Right kidney (tissue), 1 donor: ENCODE measurements around the gene RAD51C.
"Not testable (repeated sequence)": the region's sequence is repeated elsewhere in the genome, so short reads cannot be mapped to it uniquely, and the experiment has no call there.

Source experiments
- DNase-seq: peaks from one replicate; pipeline ENCODE4 v3.0.0-alpha.2; 2016

Gene RAD51C

DNA sequence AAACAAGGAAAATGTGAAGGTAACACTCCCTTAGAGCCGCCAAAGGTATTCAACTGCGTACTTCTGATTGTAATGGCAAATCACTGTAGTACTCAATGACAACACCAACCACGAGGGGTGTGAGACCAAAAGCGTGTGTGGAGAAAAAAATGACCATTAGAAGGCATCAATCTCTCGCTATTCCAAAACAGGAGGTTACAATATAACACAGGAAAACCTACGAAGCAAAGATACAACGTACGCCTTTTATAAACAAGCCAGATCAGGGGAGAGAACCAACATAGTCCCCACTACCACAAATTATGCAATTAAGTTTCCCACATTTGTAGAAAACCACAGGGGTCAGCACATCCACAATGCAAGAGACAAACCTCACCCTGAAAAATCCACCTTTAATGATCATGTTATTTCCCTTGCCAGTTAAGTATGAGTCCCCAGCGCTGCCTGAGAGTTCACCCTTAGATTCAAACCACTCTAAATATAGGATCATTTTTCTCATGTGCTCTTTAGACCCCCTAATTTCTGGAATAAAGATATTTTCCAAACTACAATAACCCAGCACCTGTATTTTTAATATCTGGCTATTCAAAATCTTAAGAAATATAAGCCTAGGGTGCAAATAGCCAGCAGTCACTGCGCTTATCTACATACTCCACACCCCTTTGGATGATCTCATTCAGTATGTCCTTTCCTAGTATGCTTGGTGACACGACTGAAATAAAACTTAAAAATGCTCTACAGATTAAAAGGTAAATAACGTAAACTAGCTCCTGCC, 13.0 kb upstream of the RAD51C start:
- DNase-seq = no peak

DNA sequence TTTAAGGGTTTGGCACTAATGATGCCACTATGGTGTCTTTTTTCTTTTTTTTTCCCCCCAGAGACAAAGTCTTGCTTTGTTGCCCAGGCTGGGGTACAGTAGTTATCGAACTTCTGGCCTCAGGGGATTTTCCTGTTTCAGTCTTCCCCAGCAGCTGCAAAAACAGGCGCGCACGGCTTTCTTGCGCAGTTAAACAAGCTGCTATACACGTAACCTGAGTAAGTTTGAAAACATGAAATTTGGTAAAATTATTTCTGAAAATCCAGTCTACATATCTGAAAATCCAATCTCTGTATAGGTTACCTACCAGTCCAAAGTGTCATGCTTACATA, 12.4 kb upstream of the RAD51C start:
- no peak for DNase-seq

DNA sequence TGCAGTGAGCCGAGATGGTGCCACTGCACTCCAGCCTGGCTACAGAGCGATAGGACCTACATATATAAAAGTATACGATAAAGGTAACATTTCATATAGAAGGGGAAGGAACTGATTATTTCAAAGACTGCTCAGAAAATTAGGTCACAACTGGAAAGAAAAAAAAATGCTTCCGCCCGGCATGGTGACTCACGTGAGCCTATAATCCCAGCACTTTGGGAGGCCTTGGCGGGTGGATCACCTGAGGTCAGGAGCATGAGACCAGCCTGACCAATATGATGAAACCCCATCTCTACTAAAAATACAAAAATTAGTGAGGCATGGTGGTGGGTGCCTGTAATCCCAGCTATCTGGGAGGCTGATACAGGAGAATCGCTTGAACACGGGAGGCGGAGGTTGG, 8.4 kb upstream of the RAD51C start:
- DNase-seq = no peak

DNA sequence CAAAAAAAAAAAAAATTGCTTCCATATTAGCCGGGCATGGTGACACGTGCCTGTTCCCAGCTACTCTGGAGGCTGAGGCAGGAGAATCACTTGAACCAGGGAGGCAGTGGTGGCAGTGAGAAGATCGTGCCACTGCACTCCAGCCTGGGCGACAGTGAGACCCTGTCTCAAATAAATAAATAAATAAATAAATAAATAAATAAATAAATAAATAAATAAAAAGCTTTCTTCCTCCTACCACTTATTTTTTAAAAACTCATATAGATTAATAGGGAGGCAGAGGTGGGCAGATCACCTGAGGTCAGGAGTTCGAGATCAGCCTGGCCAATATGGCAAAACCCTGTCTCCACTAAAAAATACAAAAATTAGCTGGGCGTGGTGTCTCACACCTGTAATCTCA, 7.9 kb upstream of the RAD51C start:
- DNase-seq = not testable (repeated sequence)

DNA sequence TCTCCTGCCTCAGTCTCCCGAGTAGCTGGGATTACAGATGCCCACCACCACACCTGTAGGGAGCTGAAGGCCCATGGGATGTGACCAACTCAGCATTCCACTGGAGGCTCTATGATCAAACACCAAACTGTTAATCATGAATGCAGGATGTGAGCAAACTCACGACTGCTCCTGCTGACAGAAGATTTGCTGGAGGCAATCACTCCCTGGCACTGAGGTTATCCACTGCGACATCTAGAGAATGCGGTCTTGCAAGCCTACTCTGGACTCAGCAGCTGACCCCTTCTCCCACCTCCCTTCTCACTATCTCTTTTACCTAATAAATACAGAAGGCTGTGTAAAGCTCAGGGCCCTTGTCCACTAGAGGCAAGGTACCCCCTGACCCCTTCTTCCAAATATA, 5.4 kb upstream of the RAD51C start:
- DNase-seq = no peak

DNA sequence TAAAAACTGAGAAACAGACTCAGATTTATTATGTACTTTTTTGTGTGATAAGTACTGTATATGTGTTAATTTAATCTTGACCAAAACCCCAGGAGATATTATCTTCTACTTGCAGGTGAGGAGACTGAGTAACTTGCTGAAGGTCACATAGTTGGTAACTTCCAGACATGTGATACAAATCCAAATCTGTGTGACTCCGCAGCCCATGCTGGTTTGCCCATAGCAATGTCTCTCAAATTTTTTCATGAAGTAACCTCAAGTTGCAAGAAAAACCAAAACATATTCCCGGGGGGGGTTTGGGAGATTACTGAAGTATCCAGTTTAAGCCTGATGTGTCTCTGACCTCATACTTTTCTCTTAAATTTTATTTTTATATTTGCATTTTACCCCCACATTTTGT, 3.9 kb upstream of the RAD51C start:
- DNase-seq = no peak

DNA sequence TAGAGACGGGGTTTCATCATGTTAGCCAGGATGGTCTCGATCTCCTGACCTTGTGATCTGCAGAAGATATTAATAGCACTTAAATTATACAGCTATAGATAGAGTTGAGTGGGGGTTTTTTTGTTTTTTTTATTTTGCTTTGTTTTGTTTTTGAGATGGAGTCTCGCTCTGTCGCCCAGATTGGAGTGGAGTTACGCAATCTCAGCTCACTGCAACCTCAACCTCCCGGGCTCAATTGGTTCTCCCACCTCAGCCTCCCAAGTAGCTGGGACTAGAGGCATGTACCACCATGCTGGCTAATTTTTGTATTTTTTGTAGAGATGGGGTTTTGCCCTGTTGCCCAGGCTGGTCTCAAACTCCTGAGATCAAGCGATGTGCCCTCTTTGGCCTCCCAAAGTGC, 2.4 kb upstream of the RAD51C start:
- DNase-seq = not testable (repeated sequence)

DNA sequence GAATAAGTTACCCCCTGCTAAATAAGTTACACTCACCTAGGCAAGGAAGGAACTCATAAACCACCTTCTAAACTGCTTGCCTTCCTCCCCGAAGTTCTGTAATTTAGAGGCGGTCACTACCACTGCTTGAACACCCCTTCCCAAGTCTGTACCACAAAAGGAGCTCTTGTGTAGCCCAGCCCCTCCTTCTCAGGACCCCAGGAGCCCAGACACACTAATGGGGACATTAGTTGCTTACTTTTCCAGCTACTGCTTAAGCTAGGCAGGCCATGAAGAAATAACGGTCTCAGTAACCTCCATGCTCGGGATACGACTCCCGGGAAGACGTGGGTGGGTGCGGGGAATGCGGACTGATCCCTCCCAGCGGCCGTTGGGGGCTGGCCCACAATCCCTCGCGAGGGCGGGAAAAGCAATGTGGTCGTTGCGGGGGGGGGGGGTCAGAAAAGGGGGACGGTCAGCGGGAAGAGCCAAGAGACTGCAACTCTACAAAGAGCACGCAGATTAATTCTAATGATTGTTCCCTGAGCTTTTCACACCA, 632 bp upstream of the RAD51C start, which contains the start of gene TEX14:
TSS of gene TEX14 (minus strand) at position 345 of the 538 bp plus-strand sequence. CDS start 40,044 bp downstream, outside the sequence.
- DNase-seq = no peak

DNA sequence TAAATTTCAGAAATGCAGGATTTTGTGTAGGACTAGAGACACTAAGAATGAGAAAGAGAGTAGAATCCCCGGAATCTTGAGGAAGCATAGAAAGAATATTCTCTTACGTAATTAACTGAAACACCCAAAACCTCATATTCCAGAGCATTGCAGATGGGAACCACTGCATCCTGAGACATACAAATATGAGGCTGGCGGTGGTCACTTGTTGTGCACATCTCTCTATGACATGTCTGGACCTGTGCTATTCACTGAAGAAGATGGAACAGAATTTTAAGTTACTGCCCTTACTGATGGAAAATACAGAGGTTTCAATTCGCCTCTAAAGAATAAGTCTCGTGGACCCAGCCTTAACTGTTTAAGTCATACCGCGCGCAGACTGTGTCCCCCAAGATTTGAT, 806 bp downstream of the RAD51C start:
- no peak for DNase-seq

DNA sequence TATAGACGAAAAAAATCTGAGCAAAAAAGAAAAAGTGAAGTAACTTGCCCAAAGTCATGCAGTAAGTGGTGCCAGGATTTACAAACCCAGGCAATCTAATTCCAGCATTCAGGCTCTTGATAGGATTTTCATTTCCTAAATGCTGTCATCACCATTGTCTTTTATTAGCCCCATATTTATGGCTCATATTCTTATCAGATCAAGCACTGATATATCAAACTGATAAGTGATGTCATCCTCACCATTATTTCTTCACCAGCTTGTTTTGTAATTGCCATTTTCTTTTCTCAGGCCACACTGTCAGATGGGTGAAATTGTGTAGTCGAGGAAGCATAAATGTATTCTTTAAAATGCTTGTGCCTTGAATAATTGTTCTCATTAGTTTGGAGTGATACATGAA, 1.3 kb downstream of the RAD51C start:
- DNase-seq = no peak

DNA sequence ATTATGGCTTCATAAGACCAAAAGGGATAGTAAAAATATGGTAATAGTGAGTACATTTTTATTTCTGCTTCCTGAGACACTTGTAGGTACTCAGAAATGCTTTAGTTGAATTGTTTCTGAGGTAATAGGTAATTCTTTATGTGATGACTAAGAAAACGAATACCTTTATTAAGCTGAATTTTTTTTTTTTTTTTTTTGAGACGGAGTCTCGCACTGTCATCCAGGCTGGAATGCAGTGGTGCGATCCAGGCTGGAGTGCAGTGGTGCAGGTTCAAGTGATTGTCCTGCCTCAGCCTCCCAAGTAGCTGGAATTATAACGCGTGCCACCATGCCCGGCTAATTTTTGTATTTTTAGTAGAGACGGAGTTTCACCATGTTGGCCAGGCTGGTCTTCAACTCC, 1.9 kb downstream of the RAD51C start:
- DNase-seq = no peak

DNA sequence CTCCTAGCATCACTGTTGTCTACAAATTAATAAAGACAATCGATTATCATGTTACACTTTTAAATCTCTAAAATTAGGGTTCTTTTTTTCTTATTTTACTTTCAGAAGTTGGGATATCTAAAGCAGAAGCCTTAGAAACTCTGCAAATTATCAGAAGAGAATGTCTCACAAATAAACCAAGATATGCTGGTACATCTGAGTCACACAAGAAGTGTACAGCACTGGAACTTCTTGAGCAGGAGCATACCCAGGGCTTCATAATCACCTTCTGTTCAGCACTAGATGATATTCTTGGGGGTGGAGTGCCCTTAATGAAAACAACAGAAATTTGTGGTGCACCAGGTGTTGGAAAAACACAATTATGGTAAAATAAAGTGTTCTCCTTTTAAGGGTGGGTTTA, 2.4 kb downstream of the RAD51C start:
- no peak for DNase-seq

DNA sequence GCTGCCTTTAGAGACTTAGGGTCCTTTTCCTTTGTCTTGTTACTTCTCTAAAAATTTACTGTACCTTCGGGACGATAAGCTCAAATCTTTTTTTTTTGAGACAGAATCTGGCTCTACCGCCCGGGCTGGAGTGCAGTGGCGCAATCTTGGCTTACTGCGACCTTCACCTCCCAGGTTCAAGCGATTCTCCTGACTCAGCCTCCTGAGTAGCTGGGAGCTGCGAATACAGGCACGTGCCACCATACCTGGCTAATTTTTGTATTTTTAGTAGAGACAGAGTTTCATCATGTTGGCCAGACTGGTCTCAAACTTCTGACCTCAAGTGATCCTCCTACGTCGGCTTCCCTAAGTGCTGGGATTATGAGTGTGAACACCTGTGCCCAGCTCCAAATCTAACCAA, 7.4 kb downstream of the RAD51C start:
- DNase-seq = no peak

DNA sequence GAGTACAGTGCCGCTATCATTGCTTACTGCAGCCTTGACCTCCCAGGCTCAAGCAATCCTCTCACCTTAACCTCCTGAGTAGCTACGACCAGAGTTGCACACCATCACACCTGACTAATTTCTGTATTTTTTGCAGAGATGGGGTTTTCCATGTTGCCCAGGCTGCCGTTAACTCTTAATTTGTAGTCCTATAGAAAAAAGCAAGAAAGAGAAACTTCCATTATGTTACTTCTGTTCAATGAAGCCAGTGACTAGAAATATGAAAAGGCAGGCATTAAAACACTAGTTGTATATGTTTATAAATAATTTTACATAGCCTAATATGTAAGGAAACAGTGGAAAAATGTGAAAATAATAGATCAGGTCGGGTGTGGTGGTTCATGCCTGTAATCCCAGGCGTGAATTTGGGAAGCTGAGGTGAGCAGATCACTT, 9.7 kb downstream of the RAD51C start:
- no peak for DNase-seq

DNA sequence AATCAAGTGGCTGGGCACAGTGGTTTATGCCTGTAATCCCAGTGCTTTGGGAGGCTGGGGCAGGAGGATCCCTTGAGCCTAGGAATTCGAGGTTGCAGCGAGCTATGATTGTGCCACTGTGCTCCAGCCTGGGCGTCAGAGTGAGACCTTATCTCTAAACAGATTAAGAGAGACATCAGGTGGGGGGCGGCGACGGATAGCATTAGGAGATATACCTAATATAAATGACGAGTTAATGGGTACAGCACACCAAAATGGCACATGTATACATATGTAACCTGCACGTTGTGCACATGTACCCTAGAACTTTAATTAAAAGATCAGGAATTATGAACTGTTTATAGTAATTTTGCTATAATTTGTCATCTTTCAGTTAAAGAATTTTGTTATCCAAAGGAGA, 10.3 kb downstream of the RAD51C start:
- DNase-seq = no peak

DNA sequence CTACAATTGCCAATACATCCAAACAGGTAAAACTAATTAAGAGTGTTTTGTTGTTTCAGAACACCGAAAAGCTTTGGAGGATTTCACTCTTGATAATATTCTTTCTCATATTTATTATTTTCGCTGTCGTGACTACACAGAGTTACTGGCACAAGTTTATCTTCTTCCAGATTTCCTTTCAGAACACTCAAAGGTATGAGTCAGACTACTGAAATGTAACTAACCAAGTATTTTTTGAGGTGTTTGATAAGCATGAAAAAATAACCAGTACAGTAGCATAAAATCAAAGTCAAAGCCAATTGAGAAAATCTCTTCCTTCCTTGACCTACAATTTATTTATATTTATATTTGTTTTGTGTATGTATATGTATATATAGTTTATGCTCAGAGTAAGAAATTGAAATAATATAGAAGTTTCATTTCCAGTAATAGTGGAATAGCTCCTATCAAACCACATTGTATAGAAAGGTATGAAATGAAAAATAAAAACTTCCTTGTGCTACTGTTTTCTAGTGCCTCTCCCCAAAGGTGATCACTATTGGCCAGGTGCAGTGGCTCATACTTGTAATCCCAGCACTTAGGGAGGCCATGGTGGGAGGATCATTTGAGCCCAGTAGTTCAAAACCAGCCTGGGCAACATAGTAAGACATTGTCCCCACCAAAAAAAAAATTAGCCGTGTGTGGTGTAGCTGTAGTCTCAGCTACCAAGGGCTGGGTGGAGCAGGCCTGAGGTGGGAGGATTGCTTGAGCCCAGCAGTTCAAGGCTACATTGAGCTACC, 10.9 kb downstream of the RAD51C start:
- no peak for DNase-seq

DNA sequence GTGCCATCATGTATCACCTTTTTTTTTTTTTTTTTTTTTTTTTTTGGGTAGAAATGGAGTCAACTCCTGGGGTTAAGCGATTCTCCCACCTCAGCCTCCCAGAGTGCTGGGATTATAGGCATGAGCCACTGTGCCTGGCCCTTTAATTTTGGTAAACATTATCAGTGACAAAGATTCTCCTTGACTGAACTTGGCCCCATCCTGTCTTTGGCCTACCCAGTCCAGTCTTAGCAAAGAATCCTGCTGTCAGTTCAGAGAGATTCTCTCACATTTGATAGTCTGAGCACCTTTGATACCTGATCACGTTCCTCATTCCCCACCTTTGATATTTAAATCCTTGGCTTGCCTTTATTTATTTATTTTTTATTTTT, 11.5 kb downstream of the RAD51C start:
- DNase-seq = no peak

DNA sequence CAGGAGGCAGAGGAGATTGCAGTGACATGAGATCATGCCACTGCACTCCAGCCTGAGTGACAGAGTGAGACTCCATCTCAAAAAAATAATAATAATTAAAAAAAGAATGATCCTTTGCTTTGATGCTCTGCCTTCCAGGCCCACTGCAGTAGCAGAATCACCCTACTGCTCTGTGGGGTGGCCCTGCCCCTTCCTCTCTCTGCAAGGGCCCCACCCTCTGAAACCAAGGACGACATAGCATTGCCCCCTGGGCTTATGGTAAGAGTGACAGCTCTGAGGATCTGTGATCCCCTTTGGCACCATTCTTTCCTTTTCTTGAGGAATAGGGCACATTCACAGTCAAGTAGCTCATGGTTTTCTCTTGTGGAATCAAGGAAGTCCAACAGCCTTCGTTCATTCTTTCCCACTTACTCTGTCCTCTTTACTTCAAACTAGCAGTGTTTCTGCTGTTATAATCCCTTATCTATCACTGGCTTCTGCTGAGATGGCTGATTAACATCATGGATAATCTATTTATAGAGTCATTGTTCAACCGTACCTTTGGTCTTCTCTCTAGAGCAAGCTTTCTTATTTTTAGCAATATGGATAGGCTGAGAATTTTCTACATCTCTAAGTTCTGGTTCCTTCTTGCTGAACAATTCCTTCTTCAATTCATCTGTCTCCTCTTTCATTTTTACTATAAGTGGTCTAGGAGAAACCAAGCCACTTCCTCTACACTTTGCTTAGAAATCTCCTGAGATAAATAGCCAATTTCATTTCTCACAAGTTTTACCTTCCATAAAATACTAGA, 14.1 kb downstream of the RAD51C start:
- no peak for DNase-seq

DNA sequence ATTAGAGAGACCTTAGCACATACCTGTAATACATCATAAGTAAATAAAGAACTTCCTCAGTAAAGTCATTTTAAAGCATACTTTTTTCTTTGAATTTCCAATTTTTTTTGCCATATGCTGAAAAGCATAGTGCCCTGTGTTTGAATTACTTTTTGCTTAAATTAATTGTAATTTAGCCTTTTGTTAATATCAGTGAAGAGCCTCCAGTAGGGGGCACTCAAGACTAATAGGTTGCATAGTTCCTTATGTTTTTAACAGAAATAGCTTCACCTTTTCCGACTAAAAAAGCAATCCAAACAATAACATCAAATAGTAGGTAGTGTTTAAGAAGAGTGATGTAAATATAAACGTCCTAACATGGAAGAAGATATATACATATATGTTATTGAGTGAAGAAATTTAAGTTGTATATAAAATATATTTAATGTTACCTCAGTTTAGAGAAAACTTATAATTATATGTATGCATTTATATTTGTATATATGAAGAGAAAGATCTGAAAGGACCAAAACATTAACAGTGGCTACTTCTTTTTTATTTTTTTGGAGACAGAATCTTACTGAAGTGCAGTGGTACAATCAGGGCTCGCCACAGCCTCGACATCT, 18.6 kb downstream of the RAD51C start:
- DNase-seq = no peak

DNA sequence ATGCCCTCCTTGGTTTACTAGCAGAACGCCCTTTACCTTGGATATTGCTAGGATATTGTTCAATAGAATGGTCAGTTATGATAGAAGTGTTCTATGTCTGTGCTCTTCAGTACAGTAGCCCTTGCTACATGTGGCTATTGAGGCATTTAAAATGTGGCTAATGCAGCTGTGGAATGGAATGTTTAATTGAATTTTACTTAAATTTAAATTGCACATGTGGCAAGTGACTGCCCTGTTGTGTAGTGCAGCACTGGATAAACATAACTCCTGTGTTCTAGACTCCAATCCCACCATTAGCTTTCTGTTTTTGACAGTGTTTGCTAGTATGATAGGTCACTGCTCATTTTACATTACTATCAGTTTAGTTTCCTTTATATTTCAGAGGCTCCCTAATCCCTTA, 29.9 kb downstream of the RAD51C start:
- DNase-seq = no peak

DNA sequence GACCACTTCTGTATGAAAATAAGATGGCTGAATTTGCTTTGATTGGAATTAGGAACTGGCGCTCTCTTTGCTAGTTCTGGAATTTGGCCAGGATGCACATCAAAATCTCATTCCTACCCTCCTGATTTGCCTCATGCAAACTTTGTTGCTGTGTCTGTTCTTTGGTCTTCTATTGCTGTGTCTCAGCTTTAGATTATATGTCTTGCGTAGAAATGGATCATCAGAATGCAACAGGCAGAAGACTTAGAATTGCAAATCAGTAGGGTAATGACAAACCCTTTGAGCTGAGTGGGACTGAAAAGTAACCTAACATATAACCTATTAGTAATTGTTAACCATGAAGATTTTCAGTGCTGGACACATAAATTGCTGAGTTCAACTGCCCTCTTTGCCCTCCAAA, 30.3 kb downstream of the RAD51C start:
- DNase-seq = no peak

DNA sequence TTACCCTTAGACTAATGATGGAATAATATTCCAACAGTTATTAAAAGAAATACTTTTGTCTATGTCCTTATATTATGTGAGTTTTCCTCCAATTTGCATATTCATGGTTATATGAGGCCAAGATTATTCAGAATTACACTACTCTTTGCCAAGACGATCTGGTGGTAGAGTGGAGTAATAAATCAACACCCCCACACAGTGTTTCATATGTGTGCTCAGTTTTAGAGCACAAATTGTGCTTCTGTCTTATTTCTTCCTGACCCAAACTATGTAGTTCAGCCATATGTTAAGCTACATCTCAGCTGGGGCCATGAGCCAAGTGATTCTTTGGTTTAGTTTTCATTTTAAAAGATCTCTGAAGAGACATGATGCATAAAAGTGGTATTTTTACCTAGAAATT, 36.4 kb downstream of the RAD51C start:
- DNase-seq = no peak

DNA sequence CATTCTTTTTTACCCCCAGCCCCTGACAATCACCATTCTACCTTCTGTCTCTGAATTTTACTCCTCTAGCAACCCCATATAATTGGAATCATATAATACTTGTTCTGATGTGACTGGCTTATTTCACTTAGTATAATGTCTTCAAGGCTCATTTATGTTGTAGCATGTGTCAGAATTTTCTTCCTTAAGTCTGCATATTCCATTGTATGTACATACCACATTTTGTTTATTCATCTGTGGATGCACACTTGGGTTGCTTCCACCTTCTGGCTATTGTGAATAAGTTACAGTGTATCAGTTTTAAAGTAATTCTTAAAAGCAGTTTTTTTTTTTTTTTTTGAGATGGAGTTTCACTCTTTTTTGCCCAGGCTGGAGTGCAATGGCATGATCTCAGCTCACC, 38.5 kb downstream of the RAD51C start:
- DNase-seq = no peak
